ENCODE data around the gene TEX14.
A peak's percentile ranks its signal among the peaks of the same experiment; 100 is the strongest.

The TEX14 gene

GRCh38 chr17:58722274-58722673, 30.4 kb upstream of the TEX14 start:
- ATAC-seq (ENCODE audit: insufficient read depth, low read depth) (no peak), DNase-seq (no peak)
- H3K27me3 ChIP-seq (ENCODE audit: insufficient read depth, low read length, poor library complexity), result no peaks in the 10 kb centered on the region
- no peak overlapping the region for H3K27ac ChIP-seq (ENCODE audit: low read length)
- H3K9me3 ChIP-seq (ENCODE audit: insufficient read depth, low read length, severe bottlenecking), result no peaks in the 10 kb centered on the region
- no peak overlapping the region for H2AFZ ChIP-seq (ENCODE audit: low read depth, low read length)
- H3K36me3 ChIP-seq (ENCODE audit: insufficient read depth, low read length), result peaks cover 32% of the 10 kb centered on the region
- H3K4me2 ChIP-seq (ENCODE audit: insufficient read depth, low read length), result no peak overlapping the region
- H4K20me1 ChIP-seq (ENCODE audit: insufficient read depth, low read length), result no peaks in the 10 kb centered on the region
- TF ChIP-seq CTCF (IDR thresholded peaks at IDR 0.05; ENCODE audit: borderline replicate concordance, extremely low read depth, low read length, poor library complexity, severe bottlenecking), result no peak
- no peak for TF ChIP-seq EZH2 (IDR thresholded peaks at IDR 0.05; ENCODE audit: borderline replicate concordance, low read depth, low read length, severe bottlenecking)
- no peak overlapping the region for H3K4me3 ChIP-seq (ENCODE audit: low read depth in 1 of 2, low read length in 2 of 2)
- no peaks in the 10 kb centered on the region for H3K79me2 ChIP-seq (ENCODE audit: insufficient read depth, low read length)
- H3K4me1 ChIP-seq (ENCODE audit: insufficient read depth, low read length), result no peaks in the 10 kb centered on the region
- H3K9ac ChIP-seq (ENCODE audit: low read depth, low read length), result no peak overlapping the region

GRCh38 chr17:58710948-58711552, 19.2 kb upstream of the TEX14 start:
- H3K9me3 ChIP-seq (ENCODE audit: insufficient read depth, low read length, severe bottlenecking), result no peaks in the 10 kb centered on the region
- H3K9ac ChIP-seq (ENCODE audit: low read depth, low read length), result no peak overlapping the region
- H3K4me3 ChIP-seq (ENCODE audit: low read depth in 1 of 2, low read length in 2 of 2), result no peak overlapping the region
- H3K4me2 ChIP-seq (ENCODE audit: insufficient read depth, low read length), result no peak overlapping the region
- H3K27me3 ChIP-seq (ENCODE audit: insufficient read depth, low read length, poor library complexity), result no peaks in the 10 kb centered on the region
- H3K79me2 ChIP-seq (ENCODE audit: insufficient read depth, low read length), result no peaks in the 10 kb centered on the region
- H4K20me1 ChIP-seq (ENCODE audit: insufficient read depth, low read length), result no peaks in the 10 kb centered on the region
- H3K36me3 ChIP-seq (ENCODE audit: insufficient read depth, low read length), result peaks cover 35% of the 10 kb centered on the region; the same call in 1 of the 2 replicates
- TF ChIP-seq CTCF (IDR thresholded peaks at IDR 0.05; ENCODE audit: borderline replicate concordance, extremely low read depth, low read length, poor library complexity, severe bottlenecking) (peak; percentile 67), EZH2 (IDR thresholded peaks at IDR 0.05; ENCODE audit: borderline replicate concordance, low read depth, low read length, severe bottlenecking) (no peak)
- ATAC-seq (ENCODE audit: insufficient read depth, low read depth) (0 out of 3 replicates have a peak, but pooled peaks have one; percentile 39), DNase-seq (peak; percentile 30)
- no peak overlapping the region for H3K27ac ChIP-seq (ENCODE audit: low read length)
- no peak overlapping the region for H2AFZ ChIP-seq (ENCODE audit: low read depth, low read length)
- H3K4me1 ChIP-seq (ENCODE audit: insufficient read depth, low read length), result no peaks in the 10 kb centered on the region

GRCh38 chr17:58706351-58707140, 14.7 kb upstream of the TEX14 start:
- H3K27ac ChIP-seq (ENCODE audit: low read length), result no peak overlapping the region
- no peak overlapping the region for H3K9ac ChIP-seq (ENCODE audit: low read depth, low read length)
- H4K20me1 ChIP-seq (ENCODE audit: insufficient read depth, low read length), result no peaks in the 10 kb centered on the region
- ATAC-seq (ENCODE audit: insufficient read depth, low read depth) (no peak), DNase-seq (no peak)
- H3K4me3 ChIP-seq (ENCODE audit: low read depth in 1 of 2, low read length in 2 of 2), result no peak overlapping the region
- H3K4me2 ChIP-seq (ENCODE audit: insufficient read depth, low read length), result no peak overlapping the region
- no peak overlapping the region for H2AFZ ChIP-seq (ENCODE audit: low read depth, low read length)
- TF ChIP-seq EZH2 (IDR thresholded peaks at IDR 0.05; ENCODE audit: borderline replicate concordance, low read depth, low read length, severe bottlenecking) (no peak), CTCF (IDR thresholded peaks at IDR 0.05; ENCODE audit: borderline replicate concordance, extremely low read depth, low read length, poor library complexity, severe bottlenecking) (no peak)
- peaks cover 36% of the 10 kb centered on the region; the same call in 1 of the 2 replicates for H3K36me3 ChIP-seq (ENCODE audit: insufficient read depth, low read length)
- no peaks in the 10 kb centered on the region for H3K9me3 ChIP-seq (ENCODE audit: insufficient read depth, low read length, severe bottlenecking)
- no peaks in the 10 kb centered on the region for H3K79me2 ChIP-seq (ENCODE audit: insufficient read depth, low read length)
- H3K27me3 ChIP-seq (ENCODE audit: insufficient read depth, low read length, poor library complexity), result no peaks in the 10 kb centered on the region
- H3K4me1 ChIP-seq (ENCODE audit: insufficient read depth, low read length), result no peaks in the 10 kb centered on the region

Measured in DND-41 (cell line).